ENCODE results near the gene PSMC2. TPM values are rescaled to one million over a fixed set of nuclear protein-coding genes. Genes with fewer than 3 reads are reported as not detected.

The PSMC2 gene
- total and polyA plus RNA-seq, 7 donors, result 146 to 524 (median 244) TPM

- Histone ChIP-seq H3K36me3 (ENCODE audit: insufficient read depth in 1 of 2, low read depth in 1 of 2) (no peaks in the 10 kb centered on the region), H3K4me3 (no peak overlapping the region), H3K27me3 (ENCODE audit: insufficient read depth in 3 of 3, low read length in 2 of 3) (peaks cover 0 to 13% (median 0%) of the 10 kb centered on the region in 3 donors), H3K9me3 (no peaks in the 10 kb centered on the region), H3K4me1 (no peaks in the 10 kb centered on the region), H3K27ac (no peak overlapping the region)
- intact Hi-C loops (cut with DNase I), result no loop called here
- DNase-seq (no peak), ATAC-seq (no peak)
- WGBS, 3 donors, result 67 to 77% (median 75%) methylated on average over 3 of the region's 3 CpGs
- TF ChIP-seq CTCF (IDR thresholded peaks at IDR 0.05), result no peak
Measured at GRCh38 chr7:103379270-103379975, 32.0 kb downstream of the PSMC2 start.

- ATAC-seq (no peak), DNase-seq (no peak)
- Histone ChIP-seq H3K9me3 (no peaks in the 10 kb centered on the region), H3K27me3 (ENCODE audit: insufficient read depth in 3 of 3, low read length in 2 of 3) (peaks cover 0 to 13% (median 0%) of the 10 kb centered on the region in 3 donors), H3K36me3 (ENCODE audit: insufficient read depth in 1 of 2, low read depth in 1 of 2) (no peaks in the 10 kb centered on the region), H3K27ac (no peak overlapping the region), H3K4me3 (no peak overlapping the region), H3K4me1 (no peaks in the 10 kb centered on the region)
- TF ChIP-seq CTCF (IDR thresholded peaks at IDR 0.05), result no peak
- intact Hi-C loops (cut with DNase I), result no loop called here
- 78 to 83% (median 83%) methylated on average over 5 of the region's 5 CpGs for WGBS, 3 donors
Measured at GRCh38 chr7:103380395-103381191, 33.1 kb downstream of the PSMC2 start.

- no peaks in the 10 kb centered on the region for H3K9me3 ChIP-seq
- no peak overlapping the region for H3K27ac ChIP-seq
- whole genome bisulfite sequencing, 3 donors, result 89 to 92% (median 91%) methylated on average over 4 of the region's 4 CpGs
- H3K27me3 ChIP-seq (ENCODE audit: insufficient read depth in 3 of 3, low read length in 2 of 3), result peaks cover 0 to 13% (median 0%) of the 10 kb centered on the region in 3 donors
- intact Hi-C loops (cut with DNase I), result no loop called here
- H3K36me3 ChIP-seq (ENCODE audit: insufficient read depth in 1 of 2, low read depth in 1 of 2), result no peaks in the 10 kb centered on the region
- no peak for ATAC-seq
- H3K4me3 ChIP-seq, result no peak overlapping the region
- H3K4me1 ChIP-seq, result no peaks in the 10 kb centered on the region
- DNase-seq, result no peak
- TF ChIP-seq CTCF (IDR thresholded peaks at IDR 0.05), result no peak
Measured at GRCh38 chr7:103381280-103382031, 34.0 kb downstream of the PSMC2 start.

- WGBS, 3 donors, result 82 to 88% (median 85%) methylated on average over 4 to 5 of the region's 5 CpGs
- intact Hi-C loops (cut with DNase I), result no loop called here
- Histone ChIP-seq H3K4me3 (no peak overlapping the region), H3K36me3 (ENCODE audit: insufficient read depth in 1 of 2, low read depth in 1 of 2) (no peaks in the 10 kb centered on the region), H3K27ac (no peak overlapping the region), H3K27me3 (ENCODE audit: insufficient read depth in 3 of 3, low read length in 2 of 3) (peaks cover 0 to 12% (median 0%) of the 10 kb centered on the region in 3 donors), H3K4me1 (no peaks in the 10 kb centered on the region), H3K9me3 (no peaks in the 10 kb centered on the region)
- TF ChIP-seq CTCF (IDR thresholded peaks at IDR 0.05), result no peak
- ATAC-seq (no peak), DNase-seq (no peak)
Measured at GRCh38 chr7:103382032-103382402, 34.6 kb downstream of the PSMC2 start.
